Mesendoderm (in vitro differentiated cells): Measurements from ENCODE around the gene BPGM.

ENCODE experiments used
- DNase-seq: peaks from one replicate; pipeline ENCODE4 v3.0.0; 2013
- H2AK5ac ChIP-seq: 2 replicates; pipeline ENCODE4 v1.6.1; 2013; ENCODE audit warnings: low read length, inconsistent platforms
- H2BK120ac ChIP-seq: 2 replicates; pipeline ENCODE4 v1.6.1; 2013; ENCODE audit warnings: low read depth, mild to moderate bottlenecking, low read length, moderate library complexity, mixed read lengths
- H2BK15ac ChIP-seq: replicated peaks from 2 replicates; pipeline ENCODE4 v1.6.1; 2013; ENCODE audit warnings: low read depth, mild to moderate bottlenecking, moderate library complexity
- H2BK5ac ChIP-seq: 2 replicates; pipeline ENCODE4 v1.6.1; 2013; ENCODE audit warnings: low read length, inconsistent platforms
- H3K18ac ChIP-seq: 2 replicates; pipeline ENCODE4 v1.6.1; 2013; ENCODE audit warnings: mild to moderate bottlenecking, low read length, mixed read lengths
- H3K23ac ChIP-seq: one replicate; pipeline ENCODE4 v1.6.1; 2013; ENCODE audit warnings: low read length
- H3K27ac ChIP-seq: 2 replicates; pipeline ENCODE4 v1.5.1; 2013; ENCODE audit warnings: low read depth, mild to moderate bottlenecking, inconsistent platforms, low read length, moderate library complexity
- H3K27me3 ChIP-seq: 2 replicates; pipeline ENCODE4 v1.6.1; 2013; ENCODE audit warnings: low read length, control low read depth, mild to moderate bottlenecking, inconsistent platforms; ENCODE audit not compliant: insufficient read depth, poor library complexity
- H3K36me3 ChIP-seq: 2 replicates; pipeline ENCODE4 v1.6.1; 2013; ENCODE audit warnings: low read length, inconsistent platforms; ENCODE audit not compliant: control insufficient read depth, insufficient read depth
- H3K4ac ChIP-seq: one replicate; pipeline ENCODE4 v1.6.1; 2013; ENCODE audit warnings: low read depth, mild to moderate bottlenecking, low read length, moderate library complexity
- H3K4me1 ChIP-seq: 2 replicates; pipeline ENCODE4 v1.6.1; 2013; ENCODE audit warnings: low read depth, low read length, inconsistent platforms; ENCODE audit not compliant: control insufficient read depth
- H3K4me2 ChIP-seq: 2 replicates; pipeline ENCODE4 v1.6.1; 2013; ENCODE audit warnings: low read length
- H3K4me3 ChIP-seq: 2 replicates; pipeline ENCODE4 v1.5.1; 2013; ENCODE audit warnings: mild to moderate bottlenecking, low read length
- H3K56ac ChIP-seq: one replicate; pipeline ENCODE4 v1.6.1; 2013; ENCODE audit warnings: low read length
- H3K79me1 ChIP-seq: 2 replicates; pipeline ENCODE4 v1.6.1; 2013; ENCODE audit warnings: low read length, inconsistent platforms
- H3K79me2 ChIP-seq: 2 replicates; pipeline ENCODE4 v1.6.1; 2013; ENCODE audit warnings: mild to moderate bottlenecking, low read length; ENCODE audit not compliant: control insufficient read depth, insufficient read depth
- H3K9ac ChIP-seq: 2 replicates; pipeline ENCODE4 v1.6.1; 2013; ENCODE audit warnings: low read length, inconsistent platforms
- H4K5ac ChIP-seq: one replicate; pipeline ENCODE4 v1.6.1; 2013; ENCODE audit warnings: low read length
- H4K8ac ChIP-seq: one replicate; pipeline ENCODE4 v1.6.1; 2013; ENCODE audit warnings: low read depth, mild to moderate bottlenecking, control low read depth, low read length, moderate library complexity
- WGBS: extraction: QIAGEN DNeasy Blood & Tissue Kit; methylation state at CpG from one replicate; pipeline ENCODE4 v1.1.7; 2013; ENCODE audit warnings: low lambda C conversion rate, missing lambda C conversion rate; ENCODE audit not compliant: insufficient coverage; ENCODE audit errors: extremely low coverage; 5-methylcytosine and 5-hydroxymethylcytosine counted together

Gene BPGM

GRCh38 chr7:134710854-134711624, 64.4 kb downstream of the BPGM start:
- H2AK5ac ChIP-seq: no peak overlapping the region
- no peak overlapping the region for H3K9ac ChIP-seq
- no peak overlapping the region for H3K18ac ChIP-seq
- H3K79me2 ChIP-seq: no peaks in the 10 kb centered on the region
- H3K4me1 ChIP-seq: peaks cover 7% of the 10 kb centered on the region
- no peak overlapping the region for H3K4me3 ChIP-seq
- no peak overlapping the region for H4K8ac ChIP-seq
- H4K5ac ChIP-seq: no peak overlapping the region
- no peak overlapping the region for H3K23ac ChIP-seq
- H3K4ac ChIP-seq: no peak overlapping the region
- H3K4me2 ChIP-seq: no peak overlapping the region
- H3K27me3 ChIP-seq: no peaks in the 10 kb centered on the region
- H3K36me3 ChIP-seq: no peaks in the 10 kb centered on the region
- DNase-seq: peak; percentile 72
- WGBS: no CpG with 5 or more reads among the region's 9 CpGs
- H3K27ac ChIP-seq: no peak overlapping the region
- H2BK15ac ChIP-seq: no peak overlapping the region
- H3K56ac ChIP-seq: peak overlapping the region; percentile 65
- no peaks in the 10 kb centered on the region for H3K79me1 ChIP-seq
- H2BK5ac ChIP-seq: no peak overlapping the region
- no peak overlapping the region for H2BK120ac ChIP-seq

- Histone ChIP-seq H3K9ac (no peak overlapping the region), H2BK5ac (no peak overlapping the region), H3K4me2 (no peak overlapping the region), H2AK5ac (no peak overlapping the region), H3K79me2 (no peaks in the 10 kb centered on the region), H2BK120ac (no peak overlapping the region), H3K18ac (no peak overlapping the region), H3K4ac (no peak overlapping the region), H3K79me1 (no peaks in the 10 kb centered on the region), H3K56ac (no peak overlapping the region), H2BK15ac (no peak overlapping the region), H3K23ac (no peak overlapping the region), H4K8ac (no peak overlapping the region), H3K4me1 (peaks cover 7% of the 10 kb centered on the region), H3K4me3 (no peak overlapping the region), H3K27ac (no peak overlapping the region), H3K27me3 (no peaks in the 10 kb centered on the region), H3K36me3 (no peaks in the 10 kb centered on the region), H4K5ac (no peak overlapping the region)
- no CpG with 5 or more reads among the region's 4 CpGs for WGBS
- no peak for DNase-seq
Measured at GRCh38 chr7:134712196-134712595, 65.5 kb downstream of the BPGM start.

GRCh38 chr7:134714470-134715205, 68.0 kb downstream of the BPGM start:
- H3K27ac ChIP-seq: no peak overlapping the region
- H3K79me1 ChIP-seq: no peaks in the 10 kb centered on the region
- no peak overlapping the region for H3K56ac ChIP-seq
- H2BK5ac ChIP-seq: no peak overlapping the region
- no peak overlapping the region for H3K4me2 ChIP-seq
- H3K27me3 ChIP-seq: no peaks in the 10 kb centered on the region
- H3K4me1 ChIP-seq: peaks cover 7% of the 10 kb centered on the region
- H2BK120ac ChIP-seq: no peak overlapping the region
- H3K4ac ChIP-seq: no peak overlapping the region
- no peaks in the 10 kb centered on the region for H3K79me2 ChIP-seq
- H2BK15ac ChIP-seq: no peak overlapping the region
- no peak overlapping the region for H4K8ac ChIP-seq
- H3K18ac ChIP-seq: no peak overlapping the region
- DNase-seq: no peak
- no CpG with 5 or more reads among the region's 2 CpGs for WGBS
- no peak overlapping the region for H3K9ac ChIP-seq
- H4K5ac ChIP-seq: no peak overlapping the region
- no peaks in the 10 kb centered on the region for H3K36me3 ChIP-seq
- H3K4me3 ChIP-seq: no peak overlapping the region
- no peak overlapping the region for H2AK5ac ChIP-seq
- no peak overlapping the region for H3K23ac ChIP-seq

- no peaks in the 10 kb centered on the region for H3K79me1 ChIP-seq
- H3K79me2 ChIP-seq: no peaks in the 10 kb centered on the region
- H2BK15ac ChIP-seq: no peak overlapping the region
- H3K23ac ChIP-seq: no peak overlapping the region
- no peak overlapping the region for H3K4me3 ChIP-seq
- no peak overlapping the region for H3K4me2 ChIP-seq
- H2AK5ac ChIP-seq: no peak overlapping the region
- no peak overlapping the region for H2BK5ac ChIP-seq
- H3K56ac ChIP-seq: no peak overlapping the region
- no peak overlapping the region for H4K5ac ChIP-seq
- no peak overlapping the region for H3K4ac ChIP-seq
- no peak for DNase-seq
- no peaks in the 10 kb centered on the region for H3K36me3 ChIP-seq
- H2BK120ac ChIP-seq: no peak overlapping the region
- no peaks in the 10 kb centered on the region for H3K27me3 ChIP-seq
- no peak overlapping the region for H3K27ac ChIP-seq
- H3K9ac ChIP-seq: no peak overlapping the region
- H3K18ac ChIP-seq: no peak overlapping the region
- no peak overlapping the region for H4K8ac ChIP-seq
- H3K4me1 ChIP-seq: no peaks in the 10 kb centered on the region
- WGBS: no CpG with 5 or more reads among the region's 2 CpGs
Measured at GRCh38 chr7:134718211-134718875, 71.7 kb downstream of the BPGM start.

GRCh38 chr7:134720091-134720935, 73.7 kb downstream of the BPGM start:
- H3K79me1 ChIP-seq: no peaks in the 10 kb centered on the region
- H3K4me1 ChIP-seq: no peaks in the 10 kb centered on the region
- H3K4ac ChIP-seq: no peak overlapping the region
- no peaks in the 10 kb centered on the region for H3K79me2 ChIP-seq
- H2BK15ac ChIP-seq: no peak overlapping the region
- no peak overlapping the region for H3K23ac ChIP-seq
- no peak overlapping the region for H3K4me2 ChIP-seq
- no peak overlapping the region for H3K27ac ChIP-seq
- H2BK120ac ChIP-seq: no peak overlapping the region
- no peak overlapping the region for H3K18ac ChIP-seq
- H3K27me3 ChIP-seq: no peaks in the 10 kb centered on the region
- no peak for DNase-seq
- H4K5ac ChIP-seq: no peak overlapping the region
- H3K9ac ChIP-seq: no peak overlapping the region
- WGBS: no CpG with 5 or more reads among the region's 5 CpGs
- no peaks in the 10 kb centered on the region for H3K36me3 ChIP-seq
- H3K4me3 ChIP-seq: no peak overlapping the region
- no peak overlapping the region for H2BK5ac ChIP-seq
- H4K8ac ChIP-seq: no peak overlapping the region
- H3K56ac ChIP-seq: no peak overlapping the region
- H2AK5ac ChIP-seq: no peak overlapping the region
